Colonic mucosa (tissue), 4 donors: Measurements from ENCODE around the gene CDC42BPG. TPM values are rescaled to one million over a fixed set of nuclear protein-coding genes. Genes with fewer than 3 reads are reported as not detected.

ENCODE experiments used
- DNase-seq: peaks from one replicate; pipeline ENCODE4 v3.0.0-alpha.2; 2020
- H3K27ac ChIP-seq: fragments of 200-600 bp; one replicate; pipeline ENCODE4 v1.8.0; 2021
- H3K27me3 ChIP-seq: fragments of 200-600 bp; one replicate; pipeline ENCODE4 v1.8.0; 2021
- H3K36me3 ChIP-seq: fragments of 200-600 bp; one replicate; pipeline ENCODE4 v1.8.0; 2021
- H3K4me1 ChIP-seq: fragments of 200-600 bp; one replicate; pipeline ENCODE4 v1.8.0; 2021; ENCODE audit warnings: mild to moderate bottlenecking
- H3K4me3 ChIP-seq: fragments of 200-600 bp; one replicate; pipeline ENCODE4 v1.8.0; 2021
- H3K9ac ChIP-seq, 2 donors: one replicate each; pipeline ENCODE4 v1.7.0; 2013; ENCODE audit warnings: control low read depth in 2 of 2, low read depth in 2 of 2, low read length in 2 of 2
- H3K9me3 ChIP-seq: fragments of 200-600 bp; one replicate; pipeline ENCODE4 v1.8.0; 2021
- CTCF ChIP-seq: fragments of 200-600 bp; IDR thresholded peaks from one replicate; pipeline ENCODE4 v1.8.0; 2022; ENCODE audit warnings: antibody characterized with exemption, mild to moderate bottlenecking
- intact Hi-C: fragments of 100-400 bp; cut with DNase I; formaldehyde crosslinking; loops from one replicate; pipeline ENCODE4 v1.14.1; 2022
- total RNA-seq, 2 donors: library from RNA; stranded (reverse); fragmentation: NEBNext Ultra II Directional in 1 of 2; extraction: Animal tissue kit (Norgen Biotek cat#: 25700) in 1 of 2; gene quantifications; one replicate each; pipeline ENCODE4 v1.2.1, GENCODE V29; 2021
- donor health status: healthy.
- donor health status: DM: no; HTN: no; CAD: no.
- donor health status: DM: no; HTN: no; CAD: no.

Gene CDC42BPG
- total RNA-seq, 2 donors from 2014 or later = 29.3 to 41.6 TPM

- DNase-seq = peak; percentile 45
- no peaks in the 10 kb centered on the region for H3K27me3 ChIP-seq
- H3K27ac ChIP-seq = peak overlapping the region; percentile 76
- H3K36me3 ChIP-seq = peaks cover 6% of the 10 kb centered on the region
- intact Hi-C loops = no loop called here
- TF ChIP-seq CTCF = no peak
- H3K9ac ChIP-seq = peak overlapping the region in 1 of 2 donors; percentile 32
- no peaks in the 10 kb centered on the region for H3K9me3 ChIP-seq
- no peak overlapping the region for H3K4me3 ChIP-seq
- H3K4me1 ChIP-seq = peaks cover 35% of the 10 kb centered on the region
Measured at GRCh38 chr11:64856382-64857227, 12.2 kb upstream of the CDC42BPG start.

- no peaks in the 10 kb centered on the region for H3K9me3 ChIP-seq
- no peak for TF ChIP-seq CTCF
- H3K4me1 ChIP-seq = peaks cover 39% of the 10 kb centered on the region
- peak overlapping the region; percentile 27 to 73 for H3K9ac ChIP-seq
- no peak for DNase-seq
- intact Hi-C loops = no loop called here
- peaks cover 6% of the 10 kb centered on the region for H3K36me3 ChIP-seq
- no peaks in the 10 kb centered on the region for H3K27me3 ChIP-seq
- H3K4me3 ChIP-seq = no peak overlapping the region
- H3K27ac ChIP-seq = peak overlapping the region; percentile 76
Measured at GRCh38 chr11:64855596-64856304, 11.3 kb upstream of the CDC42BPG start.

- Histone ChIP-seq H3K27me3 (no peaks in the 10 kb centered on the region), H3K4me1 (peaks cover 39% of the 10 kb centered on the region), H3K4me3 (no peak overlapping the region), H3K9ac (peak overlapping the region; percentile 27 to 73), H3K9me3 (no peaks in the 10 kb centered on the region), H3K36me3 (peaks cover 3% of the 10 kb centered on the region), H3K27ac (peak overlapping the region; percentile 76)
- peak; percentile 89 for DNase-seq
- intact Hi-C loops = no loop called here
- no peak for TF ChIP-seq CTCF
Measured at GRCh38 chr11:64854534-64855502, 10.4 kb upstream of the CDC42BPG start.

- Histone ChIP-seq H3K4me3 (no peak overlapping the region), H3K4me1 (peaks cover 40% of the 10 kb centered on the region), H3K27ac (peak overlapping the region; percentile 76), H3K27me3 (no peaks in the 10 kb centered on the region), H3K9ac (no peak overlapping the region), H3K9me3 (no peaks in the 10 kb centered on the region), H3K36me3 (no peaks in the 10 kb centered on the region)
- DNase-seq = no peak
- no peak for TF ChIP-seq CTCF
- intact Hi-C loops = no loop called here
Measured at GRCh38 chr11:64854157-64854533, 9.7 kb upstream of the CDC42BPG start.

GRCh38 chr11:64853709-64854108, 9.3 kb upstream of the CDC42BPG start:
- Histone ChIP-seq H3K9me3 (no peaks in the 10 kb centered on the region), H3K27ac (peak overlapping the region; percentile 39), H3K9ac (peak overlapping the region in 1 of 2 donors; percentile 50), H3K27me3 (no peaks in the 10 kb centered on the region), H3K4me1 (peaks cover 44% of the 10 kb centered on the region), H3K36me3 (no peaks in the 10 kb centered on the region), H3K4me3 (no peak overlapping the region)
- DNase-seq = no peak
- intact Hi-C loops = no loop called here
- no peak for TF ChIP-seq CTCF
